CD14-positive monocyte (primary cell): ENCODE measurements around the gene WBP11. TPM values are rescaled to one million over a fixed set of nuclear protein-coding genes. Genes with fewer than 3 reads are reported as not detected.

Experiments
- DNase-seq, 3 donors: peaks; one replicate each; pipeline ENCODE4 v3.0.0-alpha.2; 2011 to 2022
- H2AFZ ChIP-seq: 2 replicates; pipeline ENCODE4 v1.6.0; 2012; ENCODE audit warnings: mild to moderate bottlenecking, low read depth, low read length, inconsistent platforms; ENCODE audit not compliant: insufficient read depth, poor library complexity, severe bottlenecking
- H3K27ac ChIP-seq, 2 donors: 1 replicate in 1 of 2; 2 replicates in 1 of 2; pipeline ENCODE4 v1.5.1; 2012 to 2013; ENCODE audit warnings: low read length in 2 of 2, control low read depth in 1 of 2, inconsistent platforms in 1 of 2, low read depth in 1 of 2, mild to moderate bottlenecking in 1 of 2
- H3K27me3 ChIP-seq, 2 donors: one replicate each; pipeline versions ENCODE4 v1.6.0 to v1.6.1; 2011 to 2013; ENCODE audit warnings: low read length in 2 of 2; ENCODE audit not compliant: control insufficient read depth in 2 of 2, insufficient read depth in 2 of 2
- H3K36me3 ChIP-seq, 2 donors: replicated peaks in 1 of 2; 1 replicate in 1 of 2; 2 replicates in 1 of 2; pipeline versions ENCODE4 v1.5.1 to v1.6.1; 2012 to 2013; ENCODE audit warnings: low read length in 2 of 2, control low read depth in 1 of 2, inconsistent platforms in 1 of 2, mild to moderate bottlenecking in 1 of 2; ENCODE audit not compliant: insufficient read depth in 2 of 2, control insufficient read depth in 1 of 2
- H3K4me1 ChIP-seq, 2 donors: 1 replicate in 1 of 2; 2 replicates in 1 of 2; pipeline versions ENCODE4 v1.5.1 to v1.6.1; 2012 to 2013; ENCODE audit warnings: low read length in 2 of 2, control low read depth in 1 of 2, inconsistent platforms in 1 of 2, mild to moderate bottlenecking in 1 of 2, moderate library complexity in 1 of 2; ENCODE audit not compliant: insufficient read depth in 2 of 2, control insufficient read depth in 1 of 2
- H3K4me2 ChIP-seq: replicated peaks from 2 replicates; pipeline ENCODE3; 2012; ENCODE audit warnings: low read length, moderate library complexity, mild to moderate bottlenecking; ENCODE audit not compliant: poor library complexity, severe bottlenecking; ENCODE audit errors: extremely low read depth
- H3K4me3 ChIP-seq, 3 experiments: fragments of 200-600 bp in 1 of 3; sonication (generic) in 1 of 3; replicated peaks in 1 of 3; 1 replicate in 2 of 3; 2 replicates in 1 of 3; pipeline ENCODE4 v1.5.1; 2011 to 2013; ENCODE audit warnings: low read length in 3 of 3, mild to moderate bottlenecking in 3 of 3, control low read depth in 2 of 3, low read depth in 2 of 3, inconsistent platforms in 1 of 3, moderate library complexity in 1 of 3
- H3K79me2 ChIP-seq: 2 replicates; pipeline ENCODE4 v1.6.0; 2012; ENCODE audit warnings: mild to moderate bottlenecking, control low read depth, inconsistent platforms, low read length, moderate library complexity; ENCODE audit not compliant: insufficient read depth
- H3K9ac ChIP-seq: 2 replicates; pipeline ENCODE4 v1.6.0; 2017; ENCODE audit warnings: low read length, mild to moderate bottlenecking; ENCODE audit not compliant: insufficient read depth, poor library complexity, severe bottlenecking
- H3K9me3 ChIP-seq, 2 donors: replicated peaks in 1 of 2; 1 replicate in 1 of 2; 2 replicates in 1 of 2; pipeline versions ENCODE4 v1.5.1 to v1.6.1; 2012 to 2013; ENCODE audit warnings: low read length in 2 of 2, control low read depth in 1 of 2; ENCODE audit not compliant: control insufficient read depth in 1 of 2, insufficient read depth in 1 of 2
- H4K20me1 ChIP-seq: 2 replicates; pipeline ENCODE4 v1.6.0; 2012; ENCODE audit warnings: mild to moderate bottlenecking, low read length, control low read depth, moderate library complexity; ENCODE audit not compliant: insufficient read depth
- H3K27ac Mint-ChIP-seq, 7 donors: one replicate each; pipeline ENCODE4 v1.8.0; 2020; ENCODE audit warnings: mild to moderate bottlenecking in 7 of 7, mixed read lengths in 7 of 7, moderate library complexity in 6 of 7, inconsistent platforms in 2 of 7
- H3K27me3 Mint-ChIP-seq, 3 donors: one replicate each; pipeline ENCODE4 v1.8.0; 2021 to 2022; ENCODE audit warnings: low read depth in 3 of 3, mild to moderate bottlenecking in 3 of 3, mixed read lengths in 3 of 3, moderate library complexity in 3 of 3, inconsistent platforms in 1 of 3
- H3K36me3 Mint-ChIP-seq, 2 donors: one replicate each; pipeline ENCODE4 v1.8.0; 2020; ENCODE audit warnings: mixed read lengths in 2 of 2, inconsistent platforms in 1 of 2, mild to moderate bottlenecking in 1 of 2
- H3K4me1 Mint-ChIP-seq: one replicate; pipeline ENCODE4 v1.8.0; 2020; ENCODE audit warnings: mild to moderate bottlenecking, mixed read lengths
- H3K4me3 Mint-ChIP-seq, 2 donors: one replicate each; pipeline ENCODE4 v1.8.0; 2020; ENCODE audit warnings: mild to moderate bottlenecking in 2 of 2, mixed read lengths in 2 of 2, moderate library complexity in 1 of 2
- H3K9me3 Mint-ChIP-seq, 7 donors: one replicate each; pipeline ENCODE4 v1.8.0; 2020 to 2022; ENCODE audit warnings: mixed read lengths in 7 of 7, mild to moderate bottlenecking in 6 of 7, moderate library complexity in 6 of 7, inconsistent platforms in 2 of 7
- WGBS: methylation state at CpG from one replicate; pipeline ENCODE4 v1.1.5; 2013; ENCODE audit warnings: missing lambda C conversion rate; ENCODE audit not compliant: insufficient coverage; 5-methylcytosine and 5-hydroxymethylcytosine counted together
- intact Hi-C, 2 donors: fragments of 100-400 bp; cut with micrococcal nuclease; formaldehyde crosslinking; loops; one replicate each; pipeline versions ENCODE4 v1.15.0 to v1.15.1; 2023
- polyA plus RNA-seq, 3 donors: library from polyadenylated mRNA; depleted of rRNA in 1 of 3; unstranded in 2 of 3; stranded (reverse) in 1 of 3; fragments of 300-500 nt in 2 of 3; fragments of >200 nt in 1 of 3; fragmentation: Illumina TruSeq in 2 of 3; gene quantifications; 1 replicate in 2 of 3; 2 replicates in 1 of 3; pipeline ENCODE4 v1.2.3, GENCODE V29; 2012 to 2021
- TF ChIP-seq, protein P1 (sequence below): fragments of 200-600 bp; IDR thresholded peaks from one replicate; pipeline ENCODE4 v1.8.0; 2022; ENCODE audit warnings: antibody characterized with exemption, mild to moderate bottlenecking

WBP11 gene
- polyA plus RNA-seq, 3 donors, result 20.5 to 46.2 (median 29.2) TPM

DNA sequence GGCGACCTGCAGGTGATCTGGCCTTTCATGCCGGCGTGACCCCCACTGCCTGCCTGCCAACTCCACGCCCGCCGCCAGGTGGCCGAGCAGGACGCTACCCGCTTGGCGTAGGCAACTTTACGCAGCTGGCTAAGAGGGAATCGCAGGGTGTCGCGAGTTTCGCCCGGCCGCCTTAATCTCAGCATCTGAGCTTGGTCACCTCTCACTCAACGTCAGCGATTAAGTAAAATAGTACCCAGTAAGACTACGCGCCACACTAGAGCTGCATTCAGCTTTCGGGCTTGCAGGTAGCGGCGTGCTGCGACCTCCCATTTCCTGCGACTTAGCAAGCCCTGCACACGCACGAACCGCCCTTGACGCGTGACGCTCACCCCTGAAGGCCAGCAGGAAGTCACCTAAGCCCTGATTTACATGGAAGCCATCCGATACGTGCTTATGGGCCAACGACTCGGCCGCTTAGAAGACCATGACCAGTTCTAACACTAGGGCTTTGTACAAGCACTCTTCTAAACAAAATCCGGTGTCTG is 33.2 kb downstream of the WBP11 start:
- peak overlapping the region; percentile 87 for H3K9ac ChIP-seq
- H3K27ac ChIP-seq, result peak overlapping the region; percentile 96 to 98
- H3K9me3 Mint-ChIP-seq, result peaks cover 0 to 10% (median 0%) of the 10 kb centered on the region in 7 donors
- peaks cover 0 to 3% (median 1%) of the 10 kb centered on the region in 3 donors for H3K27me3 Mint-ChIP-seq
- no peaks in the 10 kb centered on the region for H3K36me3 ChIP-seq
- H3K4me3 Mint-ChIP-seq, result peak overlapping the region; percentile 96 to 98
- H3K79me2 ChIP-seq, result peaks cover 56% of the 10 kb centered on the region
- peak overlapping the region; percentile 93 for H2AFZ ChIP-seq
- H4K20me1 ChIP-seq, result peaks cover 9% of the 10 kb centered on the region
- H3K9me3 ChIP-seq, result peaks cover 0 to 6% of the 10 kb centered on the region in 2 donors
- H3K4me2 ChIP-seq, result peak overlapping the region; percentile 97
- H3K4me3 ChIP-seq, result peak overlapping the region; percentile 87 to 96 (median 90)
- DNase-seq, result peak; percentile 72 to 86 (median 77)
- H3K36me3 Mint-ChIP-seq, result peaks cover 3 to 10% of the 10 kb centered on the region in 2 donors
- WGBS, result 0% methylated on average over 38 of the region's 38 CpGs
- TF ChIP-seq, protein P1, sequence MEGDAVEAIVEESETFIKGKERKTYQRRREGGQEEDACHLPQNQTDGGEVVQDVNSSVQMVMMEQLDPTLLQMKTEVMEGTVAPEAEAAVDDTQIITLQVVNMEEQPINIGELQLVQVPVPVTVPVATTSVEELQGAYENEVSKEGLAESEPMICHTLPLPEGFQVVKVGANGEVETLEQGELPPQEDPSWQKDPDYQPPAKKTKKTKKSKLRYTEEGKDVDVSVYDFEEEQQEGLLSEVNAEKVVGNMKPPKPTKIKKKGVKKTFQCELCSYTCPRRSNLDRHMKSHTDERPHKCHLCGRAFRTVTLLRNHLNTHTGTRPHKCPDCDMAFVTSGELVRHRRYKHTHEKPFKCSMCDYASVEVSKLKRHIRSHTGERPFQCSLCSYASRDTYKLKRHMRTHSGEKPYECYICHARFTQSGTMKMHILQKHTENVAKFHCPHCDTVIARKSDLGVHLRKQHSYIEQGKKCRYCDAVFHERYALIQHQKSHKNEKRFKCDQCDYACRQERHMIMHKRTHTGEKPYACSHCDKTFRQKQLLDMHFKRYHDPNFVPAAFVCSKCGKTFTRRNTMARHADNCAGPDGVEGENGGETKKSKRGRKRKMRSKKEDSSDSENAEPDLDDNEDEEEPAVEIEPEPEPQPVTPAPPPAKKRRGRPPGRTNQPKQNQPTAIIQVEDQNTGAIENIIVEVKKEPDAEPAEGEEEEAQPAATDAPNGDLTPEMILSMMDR, result peak; percentile 92
- intact Hi-C loops, result loop anchor here in 1 of 2 donors (5.0 kb wide), 1 partner anchor 37 kb away; no protein-coding TSS in a partner anchor
- H3K4me1 Mint-ChIP-seq, result peaks cover 44% of the 10 kb centered on the region
- H3K27ac Mint-ChIP-seq, result peak overlapping the region; percentile 98 to 99 (median 98)
- H3K27me3 ChIP-seq, result no peaks in the 10 kb centered on the region
- peaks cover 30 to 39% of the 10 kb centered on the region in 2 donors for H3K4me1 ChIP-seq

DNA sequence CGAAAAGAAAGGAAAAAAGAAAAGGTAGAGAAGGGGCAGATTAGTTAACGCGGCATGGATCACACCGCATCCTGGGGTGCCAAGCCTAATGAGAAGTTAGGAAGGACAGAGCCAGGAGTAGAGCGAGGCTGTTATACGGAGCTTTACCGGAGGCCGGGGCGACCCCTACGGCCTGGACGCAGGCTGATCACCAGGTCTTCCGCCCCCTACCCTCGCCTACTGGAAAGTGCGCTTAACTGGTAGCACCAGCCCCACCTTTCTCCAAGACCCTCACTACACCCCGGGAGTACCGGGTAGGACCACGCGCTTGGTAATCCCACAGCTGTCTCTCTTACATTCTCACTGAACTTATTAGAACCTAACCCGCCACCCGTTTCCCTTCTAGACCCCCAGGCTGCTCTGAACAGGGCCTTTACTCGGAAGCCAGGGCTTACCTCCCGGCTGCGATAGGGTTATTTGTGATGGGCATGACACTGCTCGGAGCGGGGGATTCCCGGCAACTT is 33.8 kb downstream of the WBP11 start:
- Histone ChIP-seq H3K4me3 (peak overlapping the region; percentile 87 to 96 (median 90)), H4K20me1 (peaks cover 10% of the 10 kb centered on the region), H2AFZ (peak overlapping the region; percentile 93), H3K4me1 (peaks cover 30 to 36% of the 10 kb centered on the region in 2 donors), H3K9me3 (peaks cover 0 to 6% of the 10 kb centered on the region in 2 donors), H3K27me3 (no peaks in the 10 kb centered on the region), H3K9ac (peak overlapping the region; percentile 87), H3K79me2 (peaks cover 51% of the 10 kb centered on the region), H3K27ac (peak overlapping the region; percentile 96 to 98), H3K36me3 (no peaks in the 10 kb centered on the region), H3K4me2 (peak overlapping the region; percentile 97)
- TF ChIP-seq, protein P1, result no peak
- DNase-seq, result peak in 1 of 3 donors; percentile 23
- H3K9me3 Mint-ChIP-seq, result peaks cover 0 to 8% (median 0%) of the 10 kb centered on the region in 7 donors
- peak overlapping the region; percentile 96 to 98 for H3K4me3 Mint-ChIP-seq
- under 1% methylated on average over 23 of the region's 26 CpGs for WGBS
- peaks cover 0 to 3% (median 1%) of the 10 kb centered on the region in 3 donors for H3K27me3 Mint-ChIP-seq
- H3K4me1 Mint-ChIP-seq, result peaks cover 41% of the 10 kb centered on the region
- intact Hi-C loops, result loop anchor here in 1 of 2 donors (5.0 kb wide), 1 partner anchor 38 kb away; no protein-coding TSS in a partner anchor
- peaks cover 3 to 10% of the 10 kb centered on the region in 2 donors for H3K36me3 Mint-ChIP-seq
- peak overlapping the region; percentile 98 to 99 (median 98) for H3K27ac Mint-ChIP-seq
